ENCODE results near the gene DLD. TPM values are rescaled to one million over a fixed set of nuclear protein-coding genes. Genes with fewer than 3 reads are reported as not detected.

DLD gene
- total and polyA plus RNA-seq, 2 of the 13 experiments (the other 11 are each of a cell fraction or from before 2014, with no cell fraction given), result 56.8 to 95.2 TPM

DNA sequence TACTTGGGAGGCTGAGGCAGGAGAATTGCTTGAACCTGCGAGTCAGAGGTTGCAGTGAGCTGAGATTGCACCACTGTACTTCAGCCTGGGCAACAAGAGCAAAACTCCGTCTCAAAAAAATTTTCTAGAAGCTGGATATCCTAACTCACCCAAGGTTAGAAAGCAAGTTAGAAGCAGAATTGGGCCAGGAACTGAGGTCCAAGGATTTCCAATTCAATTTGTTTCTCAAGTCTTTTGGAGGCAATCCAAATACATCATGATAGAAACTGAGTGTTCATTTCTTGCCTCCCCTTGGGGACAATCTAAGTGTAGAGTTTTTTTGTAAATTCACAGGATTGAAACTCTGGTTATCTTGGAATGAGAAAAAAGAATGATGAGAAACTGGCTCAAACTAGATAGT lies 66.5 kb downstream of the DLD start:
- DNase-seq (ENCODE audit: low spot score) (no peak), ATAC-seq (no peak), FAIRE-seq (no peak)
- in situ Hi-C loops (cut with HindIII; ENCODE audit: extremely low pct_ligation_motif_present, low pct_unique_long_range_greater_than_20kb) (no loop called here), intact Hi-C loops (cut with micrococcal nuclease; ENCODE audit: unreplicated experiment) (no loop called here)
- no peaks in the 10 kb centered on the region for H3K27me3 ChIP-seq (ENCODE audit: control insufficient read depth in 1 of 2, insufficient read depth in 2 of 2, low read length in 2 of 2)
- no peak overlapping the region for H3K4me2 ChIP-seq (ENCODE audit: low read depth, low read length)
- no peak overlapping the region for H3K4me3 ChIP-seq (replicated peaks in 1 of 3; ENCODE audit: insufficient read depth in 1 of 3, low read depth in 2 of 3, low read length in 3 of 3)
- H3K36me3 ChIP-seq (replicated peaks in 1 of 2; ENCODE audit: control insufficient read depth in 1 of 2, insufficient read depth in 2 of 2, low read length in 2 of 2), result peaks cover 33 to 76% of the 10 kb centered on the region in 2 experiments
- H2AFZ ChIP-seq (ENCODE audit: low read length), result no peak overlapping the region
- ChIA-PET POLR2A (no interaction called here), CTCF (ENCODE audit: low intra/inter-chr PET ratio, low total read pairs) (no interaction called here)
- no peaks in the 10 kb centered on the region for H3K9me3 ChIP-seq (ENCODE audit: low read length)
- no TSS peak for BruUV-seq (replicated peaks)
- no peak overlapping the region for H3K27ac ChIP-seq (ENCODE audit: extremely low read length, insufficient read depth, low read length)
- no peaks in the 10 kb centered on the region for H3K79me2 ChIP-seq (ENCODE audit: insufficient read depth, low read length)
- no peak overlapping the region for H3K9ac ChIP-seq (ENCODE audit: insufficient read depth, low read depth, low read length)
- TF ChIP-seq, protein P1, sequence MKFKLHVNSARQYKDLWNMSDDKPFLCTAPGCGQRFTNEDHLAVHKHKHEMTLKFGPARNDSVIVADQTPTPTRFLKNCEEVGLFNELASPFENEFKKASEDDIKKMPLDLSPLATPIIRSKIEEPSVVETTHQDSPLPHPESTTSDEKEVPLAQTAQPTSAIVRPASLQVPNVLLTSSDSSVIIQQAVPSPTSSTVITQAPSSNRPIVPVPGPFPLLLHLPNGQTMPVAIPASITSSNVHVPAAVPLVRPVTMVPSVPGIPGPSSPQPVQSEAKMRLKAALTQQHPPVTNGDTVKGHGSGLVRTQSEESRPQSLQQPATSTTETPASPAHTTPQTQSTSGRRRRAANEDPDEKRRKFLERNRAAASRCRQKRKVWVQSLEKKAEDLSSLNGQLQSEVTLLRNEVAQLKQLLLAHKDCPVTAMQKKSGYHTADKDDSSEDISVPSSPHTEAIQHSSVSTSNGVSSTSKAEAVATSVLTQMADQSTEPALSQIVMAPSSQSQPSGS (CRISPR knock-in tag; IDR thresholded peaks at IDR 0.05), result no peak
- TF ChIP-seq SMAD1 (CRISPR knock-in tag; IDR thresholded peaks at IDR 0.05; ENCODE audit: borderline replicate concordance, low read depth) (no peak), ZNF660 (CRISPR knock-in tag; IDR thresholded peaks at IDR 0.05; ENCODE audit: borderline replicate concordance, low read depth) (no peak), KDM5A (IDR thresholded peaks at IDR 0.05; ENCODE audit: borderline replicate concordance, low read length) (no peak), NFIC (IDR thresholded peaks at IDR 0.05; ENCODE audit: low read length) (no peak), THAP11 (CRISPR knock-in tag; IDR thresholded peaks at IDR 0.05) (no peak), CBX2 (IDR thresholded peaks at IDR 0.05; ENCODE audit: low read depth, low read length) (no peak), CBX2 (CRISPR knock-in tag; IDR thresholded peaks at IDR 0.05; ENCODE audit: low read depth) (no peak), ZNF737 (CRISPR knock-in tag; IDR thresholded peaks at IDR 0.05; ENCODE audit: borderline replicate concordance) (no peak), CAMTA2 (CRISPR knock-in tag; IDR thresholded peaks at IDR 0.05; ENCODE audit: borderline replicate concordance) (no peak), ZNF678 (CRISPR knock-in tag; IDR thresholded peaks at IDR 0.05) (no peak), LCORL (IDR thresholded peaks at IDR 0.05) (no peak), LCORL (CRISPR knock-in tag; IDR thresholded peaks at IDR 0.05) (no peak), ARNT2 (CRISPR knock-in tag; IDR thresholded peaks at IDR 0.05; ENCODE audit: low read depth) (no peak), KDM6A (CRISPR knock-in tag; IDR thresholded peaks at IDR 0.05; ENCODE audit: low read depth) (no peak), MTA3 (CRISPR knock-in tag; IDR thresholded peaks at IDR 0.05) (no peak), MBNL3 (CRISPR knock-in tag; conservative IDR thresholded peaks at IDR 0.05) (no peak), ZFP1 (CRISPR knock-in tag; IDR thresholded peaks at IDR 0.05) (no peak), ZNF562 (CRISPR knock-in tag; IDR thresholded peaks at IDR 0.05; ENCODE audit: borderline replicate concordance) (no peak), RBM22 (optimal IDR thresholded peaks at IDR 0.05; ENCODE audit: low read length) (no peak)
- WGBS (ENCODE audit: low lambda C conversion rate), result 100% methylated on average over 2 of the region's 2 CpGs
- H4K20me1 ChIP-seq (ENCODE audit: insufficient read depth, low read length), result no peaks in the 10 kb centered on the region
- H3K4me1 ChIP-seq (ENCODE audit: insufficient read depth, low read length), result peaks cover 23% of the 10 kb centered on the region

Measured in HepG2 (cell line).